HG02852 (cell line): Measurements from ENCODE around the gene VWC2L.

Source experiments
- ATAC-seq: cut with Tn5 transposase; IDR thresholded peaks from one replicate; pipeline ENCODE4 v1.9.1; 2021; ENCODE audit warnings: mild to moderate bottlenecking, moderate library complexity; ENCODE audit not compliant: unreplicated experiment

Gene VWC2L

GRCh38 chr2:214579035-214579434 lies 168.2 kb downstream of the VWC2L start:
- ATAC-seq = no peak

GRCh38 chr2:214587442-214587841 lies 176.6 kb downstream of the VWC2L start:
- ATAC-seq = no peak

GRCh38 chr2:214591366-214591765 lies 180.5 kb downstream of the VWC2L start:
- ATAC-seq = no peak

- ATAC-seq = no peak
Measured at GRCh38 chr2:214592011-214592410, 181.2 kb downstream of the VWC2L start.

GRCh38 chr2:214593727-214594126 lies 182.9 kb downstream of the VWC2L start:
- no peak for ATAC-seq

- no peak for ATAC-seq
Measured at GRCh38 chr2:214601852-214602633, 191.2 kb downstream of the VWC2L start.

- no peak for ATAC-seq
Measured at GRCh38 chr2:214604861-214605260, 194.0 kb downstream of the VWC2L start.

GRCh38 chr2:214607051-214607450 lies 196.2 kb downstream of the VWC2L start:
- no peak for ATAC-seq

GRCh38 chr2:214611015-214611414 lies 200.2 kb downstream of the VWC2L start:
- no peak for ATAC-seq

- no peak for ATAC-seq
Measured at GRCh38 chr2:214624166-214624760, 213.4 kb downstream of the VWC2L start.

GRCh38 chr2:214628091-214628490 lies 217.2 kb downstream of the VWC2L start:
- ATAC-seq = no peak
